Prostate gland (tissue), 2 donors: ENCODE results near the gene ZNF710.

ENCODE experiments used
- POLR2A ChIP-seq: fragments of 450-650 bp; IDR thresholded peaks from one replicate; pipeline ENCODE4 v1.6.1; 2016; ENCODE audit warnings: antibody characterized with exemption, mild to moderate bottlenecking
- POLR2AphosphoS5 ChIP-seq: sonication (generic); formaldehyde crosslinking; IDR thresholded peaks from one replicate; pipeline ENCODE4 v1.6.1; 2017; ENCODE audit warnings: antibody characterized with exemption
- TF ChIP-seq, protein P1 (sequence below), 4 experiments: fragments of 200-600 bp in 2 of 4; fragments of 450-650 bp in 2 of 4; sonication (generic) in 2 of 4; IDR thresholded peaks; 1 replicate in 3 of 4; 2 replicates in 1 of 4; pipeline ENCODE4 v1.5.1; 2016 to 2019; ENCODE audit warnings: antibody characterized with exemption in 4 of 4, mild to moderate bottlenecking in 2 of 4, moderate library complexity in 2 of 4

DNA sequence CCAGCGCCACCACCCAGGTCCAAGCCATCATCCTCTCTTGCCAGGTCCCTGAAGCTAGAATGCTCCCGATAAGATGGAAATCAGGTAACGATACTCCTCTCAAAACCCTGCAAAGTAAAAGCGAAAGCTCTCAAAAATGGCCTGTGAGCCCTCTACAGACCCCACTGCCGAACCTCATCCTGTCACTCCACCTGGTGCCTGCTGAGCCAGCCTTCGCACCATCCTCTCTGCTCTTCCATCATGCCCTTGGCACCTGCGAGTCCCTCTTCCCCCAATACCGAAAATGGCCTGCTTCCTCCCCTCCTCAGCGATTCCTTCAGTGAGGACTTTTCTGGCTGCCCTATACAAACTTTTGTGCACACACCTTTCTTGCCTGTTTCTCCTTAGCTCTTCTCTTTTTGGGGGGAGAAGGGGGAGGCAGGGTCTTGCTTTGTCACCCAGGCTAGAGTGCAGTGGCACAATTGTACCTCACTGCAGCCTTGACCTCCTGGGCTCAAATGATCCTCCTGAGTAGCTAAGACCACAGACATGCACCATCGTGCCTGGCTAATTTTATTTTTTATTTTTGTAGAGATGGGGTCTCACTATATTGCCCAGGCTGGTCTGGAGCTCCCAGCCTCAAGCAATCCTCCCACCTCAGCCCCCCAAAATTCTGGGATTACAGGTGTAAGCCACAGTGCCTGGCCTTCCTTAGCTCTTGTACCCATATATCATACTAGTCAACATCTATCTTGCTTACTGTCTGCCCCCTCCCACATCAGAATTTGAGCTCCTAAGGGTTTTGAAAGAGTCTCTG, 98.1 kb downstream of the ZNF710 start:
- TF ChIP-seq, protein P1, sequence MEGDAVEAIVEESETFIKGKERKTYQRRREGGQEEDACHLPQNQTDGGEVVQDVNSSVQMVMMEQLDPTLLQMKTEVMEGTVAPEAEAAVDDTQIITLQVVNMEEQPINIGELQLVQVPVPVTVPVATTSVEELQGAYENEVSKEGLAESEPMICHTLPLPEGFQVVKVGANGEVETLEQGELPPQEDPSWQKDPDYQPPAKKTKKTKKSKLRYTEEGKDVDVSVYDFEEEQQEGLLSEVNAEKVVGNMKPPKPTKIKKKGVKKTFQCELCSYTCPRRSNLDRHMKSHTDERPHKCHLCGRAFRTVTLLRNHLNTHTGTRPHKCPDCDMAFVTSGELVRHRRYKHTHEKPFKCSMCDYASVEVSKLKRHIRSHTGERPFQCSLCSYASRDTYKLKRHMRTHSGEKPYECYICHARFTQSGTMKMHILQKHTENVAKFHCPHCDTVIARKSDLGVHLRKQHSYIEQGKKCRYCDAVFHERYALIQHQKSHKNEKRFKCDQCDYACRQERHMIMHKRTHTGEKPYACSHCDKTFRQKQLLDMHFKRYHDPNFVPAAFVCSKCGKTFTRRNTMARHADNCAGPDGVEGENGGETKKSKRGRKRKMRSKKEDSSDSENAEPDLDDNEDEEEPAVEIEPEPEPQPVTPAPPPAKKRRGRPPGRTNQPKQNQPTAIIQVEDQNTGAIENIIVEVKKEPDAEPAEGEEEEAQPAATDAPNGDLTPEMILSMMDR (IDR thresholded peaks at IDR 0.05): no peak
- TF ChIP-seq POLR2AphosphoS5: no peak
- no peak for TF ChIP-seq POLR2A
